Panc1 (cell line): Measurements from ENCODE around the gene RER1. TPM values are rescaled to one million over a fixed set of nuclear protein-coding genes. Genes with fewer than 3 reads are reported as not detected.

Experiments
- ATAC-seq: fragments of 200-7000 bp; cut with Tn5 transposase; 2 replicates; pipeline ENCODE4 v1.9.1; 2020; ENCODE audit warnings: mild to moderate bottlenecking, moderate library complexity
- BruUV-seq: library from RNA; stranded (reverse); fragments of 400-500 nt; replicated peaks from 2 replicates; lab custom pipeline; 2021; lab: Mats Ljungman, UMichigan
- CTCF ChIA-PET: fragments of 300-600 bp; sonication (Branson Sonifier 250); formaldehyde crosslinking; loops from one replicate; lab custom pipeline; 2022; ENCODE audit warnings: antibody characterized with exemption; lab: Charles Lee
- POLR2A ChIA-PET: fragments of 300-600 bp; sonication (Branson Sonifier 250); formaldehyde crosslinking; loops from one replicate; lab custom pipeline; 2022; ENCODE audit warnings: antibody characterized with exemption; lab: Charles Lee
- DNase-seq: peaks from one replicate; pipeline ENCODE4 v3.0.0-alpha.2; 2010; ENCODE audit warnings: low read depth, low spot score
- H3K27ac ChIP-seq: 2 replicates; pipeline ENCODE4 v1.5.1; 2011; ENCODE audit warnings: mild to moderate bottlenecking, low read length, inconsistent platforms
- H3K27me3 ChIP-seq: fragments of 200-500 bp; sonication (Bioruptor generic); 2 replicates; pipeline ENCODE4 v1.6.0; 2014; ENCODE audit warnings: low read length, inconsistent platforms; ENCODE audit not compliant: control insufficient read depth, insufficient read depth
- H3K36me3 ChIP-seq: fragments of 200-500 bp; sonication (Bioruptor generic); 2 replicates; pipeline ENCODE4 v1.5.1; 2014; ENCODE audit warnings: inconsistent platforms, mild to moderate bottlenecking, low read length, moderate library complexity; ENCODE audit not compliant: control insufficient read depth, insufficient read depth
- H3K4me1 ChIP-seq: 2 replicates; pipeline ENCODE4 v1.5.1; 2011; ENCODE audit warnings: inconsistent platforms, mild to moderate bottlenecking, low read length, moderate library complexity; ENCODE audit not compliant: control insufficient read depth, insufficient read depth
- H3K4me3 ChIP-seq, 2 experiments: 2 replicates each; pipeline ENCODE4 v1.5.1; 2011 to 2012; ENCODE audit warnings: low read depth in 2 of 2, low read length in 2 of 2, mild to moderate bottlenecking in 2 of 2, inconsistent platforms in 1 of 2, moderate library complexity in 1 of 2
- H3K9me3 ChIP-seq: fragments of 200-500 bp; sonication (Bioruptor generic); 2 replicates; pipeline ENCODE4 v1.5.1; 2014; ENCODE audit warnings: low read depth, mild to moderate bottlenecking, inconsistent platforms, low read length, moderate library complexity; ENCODE audit not compliant: control insufficient read depth, insufficient read depth
- POLR2AphosphoS5 ChIP-seq: IDR thresholded peaks from 2 replicates; pipeline ENCODE4 v1.6.1; 2012; ENCODE audit warnings: mild to moderate bottlenecking, low read depth, low read length, moderate library complexity
- SIN3A ChIP-seq: IDR thresholded peaks from 2 replicates; pipeline ENCODE4 v1.6.1; 2012; ENCODE audit warnings: low read depth, mild to moderate bottlenecking, low read length, moderate library complexity, borderline replicate concordance; ENCODE audit not compliant: insufficient read depth
- TCF7L2 ChIP-seq: IDR thresholded peaks from 2 replicates; pipeline ENCODE4 v1.6.1; 2011; ENCODE audit warnings: mild to moderate bottlenecking, low read depth, low read length, inconsistent platforms
- in situ Hi-C: cut with HindIII; loops from 2 replicates; pipeline ENCODE4 v1.10.0; 2016; ENCODE audit warnings: low sequenced_read_pairs, low pct_unique_long_range_greater_than_20kb
- intact Hi-C: fragments of 100-400 bp; cut with micrococcal nuclease; formaldehyde crosslinking; loops from one replicate; pipeline ENCODE4 v1.10.0; 2022; ENCODE audit not compliant: unreplicated experiment
- total RNA-seq: library from RNA; stranded (reverse); gene quantifications from one replicate; pipeline ENCODE4 v1.2.1, GENCODE V29; 2021; ENCODE audit not compliant: unreplicated experiment
- TF ChIP-seq, protein P1 (sequence below): fragments of 450-650 bp; IDR thresholded peaks from 2 replicates; pipeline ENCODE4 v1.5.1; 2017; ENCODE audit warnings: mild to moderate bottlenecking
- TF ChIP-seq, protein P2 (sequence below), 2 experiments: IDR thresholded peaks; 2 replicates each; pipeline ENCODE4 v1.6.1; 2011 to 2012; ENCODE audit warnings: low read depth in 2 of 2, control low read depth in 1 of 2, low read length in 1 of 2, mild to moderate bottlenecking in 1 of 2, moderate library complexity in 1 of 2; ENCODE audit not compliant: insufficient read depth in 1 of 2

RER1 gene
- total RNA-seq, 1 experiment from 2014 or later: 235 TPM

DNA sequence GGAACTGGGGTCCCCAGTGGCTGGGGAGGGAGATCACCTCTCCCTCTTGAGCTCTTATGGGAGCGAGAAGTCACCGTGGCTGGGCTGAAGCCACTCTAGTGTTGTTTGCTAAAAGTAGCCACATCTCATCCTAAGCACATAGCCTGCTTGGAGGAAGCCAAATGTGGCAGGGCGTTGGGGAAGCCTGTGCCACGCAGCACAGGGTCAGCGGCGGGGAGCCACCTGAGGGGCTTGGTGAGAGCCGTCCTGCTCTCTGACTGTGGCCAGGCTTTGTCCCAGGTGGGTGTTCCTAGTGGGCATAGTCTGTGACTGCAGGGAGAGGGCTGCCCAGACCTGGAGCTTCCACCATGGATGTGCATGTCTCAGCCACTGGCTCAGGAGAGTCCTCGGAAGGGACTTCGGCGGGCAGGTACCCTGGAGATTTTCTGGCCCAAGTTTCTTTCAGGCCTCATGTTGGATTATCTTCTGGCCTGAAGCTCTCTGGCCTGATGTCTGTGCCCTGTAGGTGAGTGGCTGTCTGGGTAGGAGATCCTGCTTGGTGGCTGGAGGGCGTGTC is 39.2 kb upstream of the RER1 start:
- H3K36me3 ChIP-seq: no peaks in the 10 kb centered on the region
- ChIA-PET CTCF (interaction anchor here (0.5 kb wide), 1 partner anchor 143 kb away, joined by 3 read pairs; no protein-coding TSS in a partner anchor), POLR2A (no interaction called here)
- no peak for DNase-seq
- TF ChIP-seq, protein P1, sequence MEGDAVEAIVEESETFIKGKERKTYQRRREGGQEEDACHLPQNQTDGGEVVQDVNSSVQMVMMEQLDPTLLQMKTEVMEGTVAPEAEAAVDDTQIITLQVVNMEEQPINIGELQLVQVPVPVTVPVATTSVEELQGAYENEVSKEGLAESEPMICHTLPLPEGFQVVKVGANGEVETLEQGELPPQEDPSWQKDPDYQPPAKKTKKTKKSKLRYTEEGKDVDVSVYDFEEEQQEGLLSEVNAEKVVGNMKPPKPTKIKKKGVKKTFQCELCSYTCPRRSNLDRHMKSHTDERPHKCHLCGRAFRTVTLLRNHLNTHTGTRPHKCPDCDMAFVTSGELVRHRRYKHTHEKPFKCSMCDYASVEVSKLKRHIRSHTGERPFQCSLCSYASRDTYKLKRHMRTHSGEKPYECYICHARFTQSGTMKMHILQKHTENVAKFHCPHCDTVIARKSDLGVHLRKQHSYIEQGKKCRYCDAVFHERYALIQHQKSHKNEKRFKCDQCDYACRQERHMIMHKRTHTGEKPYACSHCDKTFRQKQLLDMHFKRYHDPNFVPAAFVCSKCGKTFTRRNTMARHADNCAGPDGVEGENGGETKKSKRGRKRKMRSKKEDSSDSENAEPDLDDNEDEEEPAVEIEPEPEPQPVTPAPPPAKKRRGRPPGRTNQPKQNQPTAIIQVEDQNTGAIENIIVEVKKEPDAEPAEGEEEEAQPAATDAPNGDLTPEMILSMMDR: no peak
- TF ChIP-seq POLR2AphosphoS5 (no peak), TCF7L2 (no peak), SIN3A (no peak)
- TF ChIP-seq, protein P2, sequence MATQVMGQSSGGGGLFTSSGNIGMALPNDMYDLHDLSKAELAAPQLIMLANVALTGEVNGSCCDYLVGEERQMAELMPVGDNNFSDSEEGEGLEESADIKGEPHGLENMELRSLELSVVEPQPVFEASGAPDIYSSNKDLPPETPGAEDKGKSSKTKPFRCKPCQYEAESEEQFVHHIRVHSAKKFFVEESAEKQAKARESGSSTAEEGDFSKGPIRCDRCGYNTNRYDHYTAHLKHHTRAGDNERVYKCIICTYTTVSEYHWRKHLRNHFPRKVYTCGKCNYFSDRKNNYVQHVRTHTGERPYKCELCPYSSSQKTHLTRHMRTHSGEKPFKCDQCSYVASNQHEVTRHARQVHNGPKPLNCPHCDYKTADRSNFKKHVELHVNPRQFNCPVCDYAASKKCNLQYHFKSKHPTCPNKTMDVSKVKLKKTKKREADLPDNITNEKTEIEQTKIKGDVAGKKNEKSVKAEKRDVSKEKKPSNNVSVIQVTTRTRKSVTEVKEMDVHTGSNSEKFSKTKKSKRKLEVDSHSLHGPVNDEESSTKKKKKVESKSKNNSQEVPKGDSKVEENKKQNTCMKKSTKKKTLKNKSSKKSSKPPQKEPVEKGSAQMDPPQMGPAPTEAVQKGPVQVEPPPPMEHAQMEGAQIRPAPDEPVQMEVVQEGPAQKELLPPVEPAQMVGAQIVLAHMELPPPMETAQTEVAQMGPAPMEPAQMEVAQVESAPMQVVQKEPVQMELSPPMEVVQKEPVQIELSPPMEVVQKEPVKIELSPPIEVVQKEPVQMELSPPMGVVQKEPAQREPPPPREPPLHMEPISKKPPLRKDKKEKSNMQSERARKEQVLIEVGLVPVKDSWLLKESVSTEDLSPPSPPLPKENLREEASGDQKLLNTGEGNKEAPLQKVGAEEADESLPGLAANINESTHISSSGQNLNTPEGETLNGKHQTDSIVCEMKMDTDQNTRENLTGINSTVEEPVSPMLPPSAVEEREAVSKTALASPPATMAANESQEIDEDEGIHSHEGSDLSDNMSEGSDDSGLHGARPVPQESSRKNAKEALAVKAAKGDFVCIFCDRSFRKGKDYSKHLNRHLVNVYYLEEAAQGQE (IDR thresholded peaks at IDR 0.05; ENCODE audit: insufficient read depth in 1 of 2, low read depth in 2 of 2, low read length in 1 of 2): no peak
- no peak for ATAC-seq
- H3K27ac ChIP-seq: no peak overlapping the region
- intact Hi-C loops (no loop called here), in situ Hi-C loops (no loop called here)
- H3K27me3 ChIP-seq: no peaks in the 10 kb centered on the region
- H3K4me3 ChIP-seq: no peak overlapping the region
- no TSS peak for BruUV-seq
- no peaks in the 10 kb centered on the region for H3K4me1 ChIP-seq
- no peaks in the 10 kb centered on the region for H3K9me3 ChIP-seq

DNA sequence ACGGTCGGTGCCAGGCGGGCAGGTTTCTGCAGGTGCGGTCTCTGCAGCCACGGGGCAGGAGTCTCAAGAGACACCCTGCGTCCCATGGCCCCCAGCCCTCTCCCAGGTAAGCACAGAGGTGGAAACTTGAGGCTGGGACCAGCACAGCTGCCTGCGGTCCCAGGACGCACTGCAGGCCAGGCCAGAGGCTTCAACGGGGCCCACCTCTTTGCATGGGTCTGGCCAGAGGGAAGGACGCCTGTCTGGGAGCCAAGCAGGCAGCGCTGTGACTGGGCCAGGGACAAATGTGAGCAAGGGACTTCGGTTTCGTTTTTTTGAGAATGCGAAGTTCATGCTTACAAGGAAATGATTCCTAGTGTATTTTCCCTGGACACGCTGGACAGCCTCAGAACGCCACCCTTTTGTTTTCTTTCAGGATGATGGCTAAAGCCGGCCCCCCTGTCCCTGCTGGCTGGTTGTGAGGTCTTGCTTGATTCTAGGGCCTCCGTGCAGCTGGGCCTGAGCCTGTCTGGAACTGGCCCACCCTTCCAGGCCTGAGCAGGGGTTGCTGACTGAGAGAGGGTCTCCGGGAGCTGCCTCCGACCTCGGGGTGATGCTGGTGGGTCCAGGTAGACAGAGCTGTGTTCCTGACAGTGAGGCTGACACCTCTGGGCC is 38.6 kb upstream of the RER1 start:
- no TSS peak for BruUV-seq
- intact Hi-C loops (no loop called here), in situ Hi-C loops (no loop called here)
- no peak overlapping the region for H3K4me3 ChIP-seq
- TF ChIP-seq, protein P2 (IDR thresholded peaks at IDR 0.05; ENCODE audit: insufficient read depth in 1 of 2, low read depth in 2 of 2, low read length in 1 of 2): no peak
- TF ChIP-seq SIN3A: no peak
- TF ChIP-seq, protein P1: no peak
- TF ChIP-seq TCF7L2: no peak
- no peak for TF ChIP-seq POLR2AphosphoS5
- ATAC-seq: no peak
- H3K4me1 ChIP-seq: no peaks in the 10 kb centered on the region; the same call in 1 of the 2 replicates
- ChIA-PET POLR2A (no interaction called here), CTCF (interaction anchor here (0.5 kb wide), 1 partner anchor 143 kb away, joined by 3 read pairs; no protein-coding TSS in a partner anchor)
- H3K27me3 ChIP-seq: no peaks in the 10 kb centered on the region
- H3K36me3 ChIP-seq: no peaks in the 10 kb centered on the region
- H3K27ac ChIP-seq: no peak overlapping the region
- DNase-seq: no peak
- H3K9me3 ChIP-seq: no peaks in the 10 kb centered on the region
